IMR-90 (cell line): ENCODE data around the gene CALR3. TPM values are rescaled to one million over a fixed set of nuclear protein-coding genes. Genes with fewer than 3 reads are reported as not detected.

Source experiments
- ATAC-seq: fragments of 200-7000 bp; cut with Tn5 transposase; 2 replicates; pipeline ENCODE4 v1.9.1; 2020; ENCODE audit warnings: low read depth, mild to moderate bottlenecking, moderate library complexity
- BruUV-seq: library from RNA; stranded (reverse); fragments of 400-500 nt; replicated peaks from 2 replicates; lab custom pipeline; 2021; lab: Mats Ljungman, UMichigan
- CTCF ChIA-PET: fragments of 300-600 bp; formaldehyde crosslinking; extraction: SDS; loops from one replicate; lab custom pipeline; 2021; ENCODE audit warnings: antibody characterized with exemption; lab: Yijun Ruan, JAX
- POLR2A ChIA-PET: fragments of 300-600 bp; sonication (Branson Sonifier 250); formaldehyde crosslinking; loops from one replicate; lab custom pipeline; 2022; ENCODE audit warnings: antibody characterized with exemption; ENCODE audit not compliant: unreplicated experiment; lab: Charles Lee
- DNase-seq: peaks from one replicate; pipeline ENCODE4 v3.0.0; 2013
- H2AFZ ChIP-seq: replicated peaks from 2 replicates; pipeline ENCODE3; 2013; ENCODE audit warnings: low read length, mild to moderate bottlenecking; ENCODE audit not compliant: poor library complexity
- H2AK5ac ChIP-seq: 2 replicates; pipeline ENCODE4 v1.6.1; 2013; ENCODE audit warnings: low read depth, low read length, inconsistent platforms
- H2AK9ac ChIP-seq: replicated peaks from 2 replicates; pipeline ENCODE3; 2013; ENCODE audit warnings: mild to moderate bottlenecking, low read depth, low read length, moderate library complexity; ENCODE audit not compliant: poor library complexity
- H2BK120ac ChIP-seq: 2 replicates; pipeline ENCODE4 v1.6.1; 2013; ENCODE audit warnings: low read depth, low read length, inconsistent platforms
- H2BK15ac ChIP-seq: 3 replicates; pipeline ENCODE4 v1.6.1; 2013; ENCODE audit warnings: low read depth, low read length, inconsistent platforms
- H2BK20ac ChIP-seq: 2 replicates; pipeline ENCODE4 v1.6.1; 2013; ENCODE audit warnings: low read depth, mild to moderate bottlenecking, inconsistent platforms, low read length, moderate library complexity
- H2BK5ac ChIP-seq: 2 replicates; pipeline ENCODE4 v1.6.1; 2013; ENCODE audit warnings: mild to moderate bottlenecking, low read depth, low read length, inconsistent platforms; ENCODE audit not compliant: poor library complexity, severe bottlenecking
- H3K14ac ChIP-seq: replicated peaks from 2 replicates; pipeline ENCODE4 v1.6.1; 2013; ENCODE audit warnings: low read depth, low read length, inconsistent platforms
- H3K18ac ChIP-seq: 2 replicates; pipeline ENCODE4 v1.6.1; 2013; ENCODE audit warnings: low read depth, low read length, control low read depth
- H3K23ac ChIP-seq: 2 replicates; pipeline ENCODE4 v1.6.1; 2013; ENCODE audit warnings: low read depth, low read length, inconsistent platforms
- H3K27ac ChIP-seq: 2 replicates; pipeline ENCODE4 v1.5.1; 2013; ENCODE audit warnings: mild to moderate bottlenecking, control low read depth, low read length; ENCODE audit not compliant: insufficient read depth
- H3K27me3 ChIP-seq: 2 replicates; pipeline ENCODE4 v1.6.1; 2013; ENCODE audit warnings: low read length; ENCODE audit not compliant: control insufficient read depth, insufficient read depth
- H3K36me3 ChIP-seq: 2 replicates; pipeline ENCODE4 v1.6.1; 2013; ENCODE audit warnings: low read length, mixed read lengths; ENCODE audit not compliant: control insufficient read depth, insufficient read depth
- H3K4ac ChIP-seq: 2 replicates; pipeline ENCODE4 v1.6.1; 2013; ENCODE audit warnings: low read depth, low read length, inconsistent platforms
- H3K4me1 ChIP-seq: 2 replicates; pipeline ENCODE4 v1.6.1; 2013; ENCODE audit warnings: low read length, mixed read lengths; ENCODE audit not compliant: control insufficient read depth, insufficient read depth
- H3K4me2 ChIP-seq: 2 replicates; pipeline ENCODE4 v1.6.1; 2013; ENCODE audit warnings: low read depth, mild to moderate bottlenecking, control low read depth, low read length, moderate library complexity
- H3K4me3 ChIP-seq: 2 replicates; pipeline ENCODE4 v1.5.1; 2013; ENCODE audit warnings: low read depth, mild to moderate bottlenecking, control low read depth, low read length, moderate library complexity; ENCODE audit not compliant: insufficient read depth
- H3K56ac ChIP-seq: 2 replicates; pipeline ENCODE4 v1.6.1; 2013; ENCODE audit warnings: low read length, inconsistent platforms; ENCODE audit not compliant: insufficient read depth; ENCODE audit errors: extremely low read depth
- H3K79me1 ChIP-seq, 2 experiments: 2 replicates each; pipeline ENCODE4 v1.6.1; 2013; ENCODE audit warnings: low read length in 2 of 2, inconsistent platforms in 1 of 2, low read depth in 1 of 2
- H3K9ac ChIP-seq: 2 replicates; pipeline ENCODE4 v1.6.1; 2013; ENCODE audit warnings: low read depth, low read length, control low read depth
- H3K9me1 ChIP-seq: 2 replicates; pipeline ENCODE4 v1.6.1; 2013; ENCODE audit warnings: low read length, inconsistent platforms; ENCODE audit not compliant: insufficient read depth
- H3K9me3 ChIP-seq: 2 replicates; pipeline ENCODE4 v1.6.1; 2013; ENCODE audit warnings: low read length; ENCODE audit not compliant: control insufficient read depth, insufficient read depth
- H4K20me1 ChIP-seq: 2 replicates; pipeline ENCODE4 v1.6.1; 2013; ENCODE audit warnings: low read length, inconsistent platforms; ENCODE audit not compliant: insufficient read depth
- H4K5ac ChIP-seq: 2 replicates; pipeline ENCODE4 v1.6.1; 2013; ENCODE audit warnings: mild to moderate bottlenecking, low read depth, low read length, control low read depth
- H4K8ac ChIP-seq, 2 experiments: 2 replicates each; pipeline ENCODE4 v1.6.1; 2013; ENCODE audit warnings: low read depth in 2 of 2, low read length in 2 of 2, control low read depth in 1 of 2, inconsistent platforms in 1 of 2
- H4K91ac ChIP-seq: 2 replicates; pipeline ENCODE4 v1.6.1; 2013; ENCODE audit warnings: low read depth, low read length, inconsistent platforms; ENCODE audit not compliant: insufficient read depth
- BHLHE40 ChIP-seq: fragments of 150-350 bp; IDR thresholded peaks from 2 replicates; pipeline ENCODE4 v1.6.1; 2016; ENCODE audit warnings: mild to moderate bottlenecking, low read depth, low read length
- CHD1 ChIP-seq: IDR thresholded peaks from 2 replicates; pipeline ENCODE4 v1.6.1; 2012; ENCODE audit warnings: low read depth, low read length, improper control_type of control experiment
- CTCF ChIP-seq: conservative IDR thresholded peaks from 2 replicates; pipeline ENCODE4 v1.5.1; 2012; ENCODE audit warnings: mild to moderate bottlenecking, low read depth, low read length, improper control_type of control experiment
- FOS ChIP-seq: fragments of 150-350 bp; IDR thresholded peaks from 2 replicates; pipeline ENCODE4 v1.6.1; 2016; ENCODE audit warnings: low read depth, low read length
- MAFK ChIP-seq: IDR thresholded peaks from 2 replicates; pipeline ENCODE4 v1.6.1; 2012; ENCODE audit warnings: low read depth, low read length, improper control_type of control experiment
- MAZ ChIP-seq: IDR thresholded peaks from 2 replicates; pipeline ENCODE4 v1.6.1; 2012; ENCODE audit warnings: low read depth, mild to moderate bottlenecking, low read length, improper control_type of control experiment, moderate library complexity, borderline replicate concordance
- MXI1 ChIP-seq: IDR thresholded peaks from 2 replicates; pipeline ENCODE4 v1.6.1; 2012; ENCODE audit warnings: low read depth, mild to moderate bottlenecking, low read length, moderate library complexity, borderline replicate concordance
- NFE2L2 ChIP-seq: fragments of 150-350 bp; IDR thresholded peaks from 2 replicates; pipeline ENCODE4 v1.6.1; 2016; ENCODE audit warnings: low read depth, mild to moderate bottlenecking, low read length
- POLR2A ChIP-seq: IDR thresholded peaks from 2 replicates; pipeline ENCODE4 v1.6.1; 2012; ENCODE audit warnings: mild to moderate bottlenecking, low read depth, low read length
- RFX5 ChIP-seq: IDR thresholded peaks from 2 replicates; pipeline ENCODE4 v1.8.0; 2012; ENCODE audit warnings: low read depth, mild to moderate bottlenecking, low read length, moderate library complexity
- WGBS, 2 experiments: methylation state at CpG; one replicate each; pipeline versions ENCODE4 v1.1.5 to v1.1.7; 2013; ENCODE audit warnings: missing lambda C conversion rate in 2 of 2; ENCODE audit not compliant: insufficient read length in 1 of 2; ENCODE audit errors: extremely low coverage in 2 of 2; 5-methylcytosine and 5-hydroxymethylcytosine counted together
- dilution Hi-C: fragments of 300-500 bp; cut with HindIII; formaldehyde crosslinking; loops from one replicate; pipeline ENCODE4 v1.14.3; 2018; ENCODE audit warnings: low sequenced_read_pairs; ENCODE audit not compliant: unreplicated experiment
- in situ Hi-C: fragments of 300-500 bp; cut with MboI; formaldehyde crosslinking; loops from 3 replicates; pipeline ENCODE4 v1.14.3; 2019; ENCODE audit warnings: low sequenced_read_pairs, inconsistent platforms, mixed read lengths
- intact Hi-C: fragments of 100-400 bp; cut with micrococcal nuclease; formaldehyde crosslinking; loops from 2 replicates; pipeline ENCODE4 v1.10.0; 2022
- polyA plus RNA-seq, 3 experiments: library from polyadenylated mRNA; depleted of rRNA; stranded (reverse); fragments of >200 nt; gene quantifications; 2 replicates each; pipeline ENCODE4 v1.2.3, GENCODE V29; 2012; ENCODE audit warnings: low replicate concordance in 1 of 3
- total RNA-seq: library from RNA; depleted of rRNA; stranded (reverse); fragments of >200 nt; gene quantifications from 2 replicates; pipeline ENCODE4 v1.2.3, GENCODE V29; 2012
- TF ChIP-seq, protein P1 (sequence below): fragments of 150-350 bp; IDR thresholded peaks from 2 replicates; pipeline ENCODE4 v1.6.1; 2017; ENCODE audit warnings: mild to moderate bottlenecking, antibody characterized with exemption, low read length, low read depth

The CALR3 gene
- total and polyA plus RNA-seq, 2 of the 4 experiments (the other 2 are of a cell fraction): not detected

DNA sequence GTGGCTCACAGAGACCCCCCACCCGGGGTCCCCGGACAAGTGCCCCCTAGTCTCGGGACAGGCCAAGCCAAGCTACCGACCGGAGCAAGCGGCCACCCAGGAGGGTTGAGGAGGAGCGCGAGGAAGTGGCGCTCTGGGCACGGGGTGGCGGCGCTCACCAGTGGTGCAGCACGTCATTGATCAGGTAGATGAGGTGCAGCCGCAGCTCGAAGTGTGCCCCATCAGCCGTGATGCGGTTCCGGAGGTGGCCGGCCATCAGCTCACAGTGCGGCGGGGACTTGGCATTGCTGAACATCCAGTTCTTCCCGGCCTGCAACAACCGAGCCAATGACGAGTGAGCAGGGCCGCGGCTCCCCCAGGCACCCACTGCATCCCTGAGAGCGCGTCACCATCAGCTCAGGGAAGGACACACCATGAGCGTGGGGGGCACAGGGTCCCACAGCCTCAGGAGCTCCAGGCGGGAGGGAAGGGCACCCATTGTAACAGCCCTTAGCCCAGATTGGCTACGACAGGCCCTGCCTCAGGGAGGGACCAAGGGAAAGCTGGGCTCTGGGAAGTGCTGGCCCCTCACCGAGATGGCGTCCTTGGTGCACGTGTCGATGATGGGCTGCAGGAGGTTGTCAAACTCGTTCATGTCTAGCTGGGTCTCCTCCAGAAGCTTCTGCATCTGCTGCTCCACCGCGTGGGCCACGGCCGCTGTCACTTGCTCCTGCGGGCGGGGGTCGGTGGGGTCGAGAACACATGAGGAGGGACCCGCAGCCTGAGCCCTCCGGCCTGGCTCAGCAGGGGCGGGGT is 36.7 kb upstream of the CALR3 start:
- H3K18ac ChIP-seq: no peak overlapping the region
- H4K5ac ChIP-seq: no peak overlapping the region
- H2BK15ac ChIP-seq: no peak overlapping the region
- BruUV-seq: no TSS peak
- no peak overlapping the region for H2AK9ac ChIP-seq
- H3K23ac ChIP-seq: no peak overlapping the region
- H3K56ac ChIP-seq: no peak overlapping the region
- H4K20me1 ChIP-seq: peaks cover 48% of the 10 kb centered on the region
- H3K27me3 ChIP-seq: no peaks in the 10 kb centered on the region
- DNase-seq (no peak), ATAC-seq (no peak)
- dilution Hi-C loops: no loop called here
- ChIA-PET CTCF (interaction anchor here (0.5 kb wide), 1 partner anchor 17 kb away, joined by 4 read pairs; no protein-coding TSS in a partner anchor), POLR2A (no interaction called here)
- 79% methylated on average over 37 of the region's 47 CpGs; no CpG with 5 or more reads in 1 of the 2 experiments for WGBS, 2 experiments
- H3K4ac ChIP-seq: no peak overlapping the region
- no peak overlapping the region for H2BK120ac ChIP-seq
- no peak overlapping the region for H3K4me2 ChIP-seq
- H2BK20ac ChIP-seq: no peak overlapping the region
- no peak overlapping the region for H3K27ac ChIP-seq
- intact Hi-C loops: no loop called here
- peaks cover 4% of the 10 kb centered on the region; the same call in 1 of the 2 replicates for H3K9me1 ChIP-seq
- no peak overlapping the region for H3K9ac ChIP-seq
- H4K8ac ChIP-seq: no peak overlapping the region
- in situ Hi-C loops: no loop called here
- H2BK5ac ChIP-seq: no peak overlapping the region
- no peak overlapping the region for H4K91ac ChIP-seq
- H3K4me1 ChIP-seq: no peaks in the 10 kb centered on the region
- no peak overlapping the region for H3K4me3 ChIP-seq
- H3K9me3 ChIP-seq: no peaks in the 10 kb centered on the region
- peak overlapping the region; percentile 23 for H2AFZ ChIP-seq
- H3K14ac ChIP-seq: no peak overlapping the region
- TF ChIP-seq MAZ (no peak), POLR2A (no peak), MAFK (no peak), CHD1 (no peak), CTCF (no peak), BHLHE40 (no peak), NFE2L2 (no peak), FOS (no peak), RFX5 (no peak), MXI1 (no peak)
- TF ChIP-seq, protein P1, sequence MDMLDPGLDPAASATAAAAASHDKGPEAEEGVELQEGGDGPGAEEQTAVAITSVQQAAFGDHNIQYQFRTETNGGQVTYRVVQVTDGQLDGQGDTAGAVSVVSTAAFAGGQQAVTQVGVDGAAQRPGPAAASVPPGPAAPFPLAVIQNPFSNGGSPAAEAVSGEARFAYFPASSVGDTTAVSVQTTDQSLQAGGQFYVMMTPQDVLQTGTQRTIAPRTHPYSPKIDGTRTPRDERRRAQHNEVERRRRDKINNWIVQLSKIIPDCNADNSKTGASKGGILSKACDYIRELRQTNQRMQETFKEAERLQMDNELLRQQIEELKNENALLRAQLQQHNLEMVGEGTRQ: no peak
- H2AK5ac ChIP-seq: no peak overlapping the region
- H3K36me3 ChIP-seq: peaks cover 88% of the 10 kb centered on the region
- peaks cover 14 to 42% of the 10 kb centered on the region in 2 experiments for H3K79me1 ChIP-seq
